Measurements from ENCODE around the gene BBS9.

The BBS9 gene

DNA sequence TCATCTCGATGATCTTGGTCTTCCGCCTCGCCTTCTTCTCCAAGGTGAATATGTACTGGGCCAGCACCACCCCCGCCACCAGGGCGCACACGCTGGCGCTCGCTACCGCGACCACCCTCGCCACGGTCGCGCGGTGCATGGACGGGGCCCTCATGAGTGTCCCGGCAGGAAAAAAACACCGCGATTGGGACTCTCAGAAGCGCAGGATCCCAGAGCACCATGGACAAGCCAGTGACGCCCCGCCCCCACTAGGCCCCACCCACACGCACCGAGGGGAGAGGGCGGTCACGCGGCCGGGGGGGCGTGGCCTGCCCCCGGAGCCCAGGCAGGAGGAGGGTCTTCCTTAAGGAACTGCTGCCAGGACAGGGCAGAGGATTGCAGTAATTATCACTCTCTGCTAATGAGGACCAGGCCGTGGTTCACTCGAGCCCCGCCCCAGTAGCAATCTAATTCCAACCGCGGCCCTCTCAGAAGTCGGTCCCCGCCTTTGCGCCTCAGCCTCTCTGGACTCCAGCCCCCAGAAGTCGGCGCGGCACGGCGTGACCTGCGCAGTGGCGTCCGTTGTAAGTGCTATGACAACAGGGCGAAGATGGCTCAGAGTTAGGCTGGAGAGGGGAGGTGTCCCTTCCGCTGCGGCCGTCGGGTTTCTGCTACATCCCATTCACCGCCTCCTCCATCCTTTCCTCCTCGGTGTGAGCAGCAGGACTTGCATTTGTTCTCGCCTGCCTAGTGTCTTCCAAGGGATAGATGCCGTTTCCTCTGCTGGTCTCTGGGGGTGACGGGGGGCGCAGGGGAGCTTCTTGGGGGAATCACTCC is at the start of gene BBS9:
Gene BBS9 (plus strand): TSS at position 575 of the 816 bp plus-strand sequence. CDS start 16,689 bp downstream, outside the sequence.
- TF ChIP-seq, protein P1, sequence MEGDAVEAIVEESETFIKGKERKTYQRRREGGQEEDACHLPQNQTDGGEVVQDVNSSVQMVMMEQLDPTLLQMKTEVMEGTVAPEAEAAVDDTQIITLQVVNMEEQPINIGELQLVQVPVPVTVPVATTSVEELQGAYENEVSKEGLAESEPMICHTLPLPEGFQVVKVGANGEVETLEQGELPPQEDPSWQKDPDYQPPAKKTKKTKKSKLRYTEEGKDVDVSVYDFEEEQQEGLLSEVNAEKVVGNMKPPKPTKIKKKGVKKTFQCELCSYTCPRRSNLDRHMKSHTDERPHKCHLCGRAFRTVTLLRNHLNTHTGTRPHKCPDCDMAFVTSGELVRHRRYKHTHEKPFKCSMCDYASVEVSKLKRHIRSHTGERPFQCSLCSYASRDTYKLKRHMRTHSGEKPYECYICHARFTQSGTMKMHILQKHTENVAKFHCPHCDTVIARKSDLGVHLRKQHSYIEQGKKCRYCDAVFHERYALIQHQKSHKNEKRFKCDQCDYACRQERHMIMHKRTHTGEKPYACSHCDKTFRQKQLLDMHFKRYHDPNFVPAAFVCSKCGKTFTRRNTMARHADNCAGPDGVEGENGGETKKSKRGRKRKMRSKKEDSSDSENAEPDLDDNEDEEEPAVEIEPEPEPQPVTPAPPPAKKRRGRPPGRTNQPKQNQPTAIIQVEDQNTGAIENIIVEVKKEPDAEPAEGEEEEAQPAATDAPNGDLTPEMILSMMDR (IDR thresholded peaks at IDR 0.05; ENCODE audit: extremely low read depth, insufficient read depth, missing control alignments) = no peak
- peak; percentile 93 for DNase-seq (ENCODE audit: low spot score)
- in situ Hi-C loops (cut with MboI; ENCODE audit: low pct_unique_long_range_greater_than_20kb, low sequenced_read_pairs, unreplicated experiment) = no loop called here

GRCh38 chr7:33079763-33080690 is 49.3 kb upstream of the BBS9 start:
- no peak for DNase-seq (ENCODE audit: low spot score)
- in situ Hi-C loops (cut with MboI; ENCODE audit: low pct_unique_long_range_greater_than_20kb, low sequenced_read_pairs, unreplicated experiment) = no loop called here
- TF ChIP-seq, protein P1 (IDR thresholded peaks at IDR 0.05; ENCODE audit: extremely low read depth, insufficient read depth, missing control alignments) = no peak

- TF ChIP-seq, protein P1 (IDR thresholded peaks at IDR 0.05; ENCODE audit: extremely low read depth, insufficient read depth, missing control alignments) = no peak
- DNase-seq (ENCODE audit: low spot score) = no peak
- in situ Hi-C loops (cut with MboI; ENCODE audit: low pct_unique_long_range_greater_than_20kb, low sequenced_read_pairs, unreplicated experiment) = no loop called here
These were observed 42.0 kb upstream of the BBS9 start for GRCh38 chr7:33087356-33087755.

- no peak for DNase-seq (ENCODE audit: low spot score)
- in situ Hi-C loops (cut with MboI; ENCODE audit: low pct_unique_long_range_greater_than_20kb, low sequenced_read_pairs, unreplicated experiment) = no loop called here
- TF ChIP-seq, protein P1 (IDR thresholded peaks at IDR 0.05; ENCODE audit: extremely low read depth, insufficient read depth, missing control alignments) = no peak
These were observed 41.5 kb upstream of the BBS9 start for GRCh38 chr7:33087858-33088257.

DNA sequence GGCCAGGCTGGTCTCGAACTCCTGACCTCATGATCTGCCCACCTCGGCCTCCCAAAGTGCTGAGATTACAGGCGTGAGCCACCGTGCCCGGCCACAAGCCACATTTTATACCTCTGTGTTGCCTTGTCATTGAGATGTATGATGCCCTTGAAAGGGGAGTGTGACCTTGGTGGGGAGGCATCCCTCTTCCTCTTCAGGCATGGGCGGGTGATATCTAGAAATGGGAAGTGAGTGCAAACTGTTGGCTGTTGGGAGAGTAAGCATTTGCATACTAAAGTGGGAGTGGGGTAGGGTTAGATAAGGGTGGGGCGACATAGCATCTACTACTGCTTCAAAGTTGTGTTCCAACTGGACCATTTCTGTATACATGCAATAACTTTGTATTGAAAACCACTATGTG is 40.2 kb upstream of the BBS9 start:
- in situ Hi-C loops (cut with MboI; ENCODE audit: low pct_unique_long_range_greater_than_20kb, low sequenced_read_pairs, unreplicated experiment) = no loop called here
- no peak for DNase-seq (ENCODE audit: low spot score)
- TF ChIP-seq, protein P1 (IDR thresholded peaks at IDR 0.05; ENCODE audit: extremely low read depth, insufficient read depth, missing control alignments) = no peak

DNA sequence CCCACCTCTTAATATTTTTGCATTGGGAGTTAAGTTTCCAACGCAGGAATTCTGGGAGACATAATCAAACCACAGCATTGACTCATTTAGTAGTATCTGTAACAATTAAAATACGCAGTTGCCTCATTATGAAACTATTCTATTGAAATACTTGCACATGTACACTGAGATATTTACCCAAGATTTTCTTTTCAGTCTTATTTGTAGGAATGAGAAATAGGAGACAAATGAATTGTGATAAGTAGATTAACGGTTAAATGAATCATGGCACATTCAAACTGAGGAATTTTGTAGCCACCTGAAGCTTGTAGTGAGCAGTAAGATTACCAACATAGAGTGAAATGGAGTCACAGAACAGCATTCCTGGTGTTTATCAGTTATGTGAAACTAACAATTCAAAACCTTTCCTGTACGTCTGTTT is 38.2 kb upstream of the BBS9 start:
- in situ Hi-C loops (cut with MboI; ENCODE audit: low pct_unique_long_range_greater_than_20kb, low sequenced_read_pairs, unreplicated experiment) = no loop called here
- no peak for DNase-seq (ENCODE audit: low spot score)
- TF ChIP-seq, protein P1 (IDR thresholded peaks at IDR 0.05; ENCODE audit: extremely low read depth, insufficient read depth, missing control alignments) = no peak
